Peyer's patch (tissue), 4 donors: ENCODE measurements around the gene TYMP. TPM values are rescaled to one million over a fixed set of nuclear protein-coding genes. Genes with fewer than 3 reads are reported as not detected.

Experiments used
- DNase-seq, 3 donors: peaks; one replicate each; pipeline ENCODE4 v3.0.0-alpha.2; 2017 to 2019
- H3K27ac ChIP-seq, 4 donors: fragments of 200-600 bp; sonication (generic); one replicate each; pipeline ENCODE4 v1.5.1; 2016 to 2019
- H3K27me3 ChIP-seq, 2 donors: fragments of 200-600 bp; sonication (generic); one replicate each; pipeline ENCODE4 v1.5.1; 2019
- H3K36me3 ChIP-seq, 3 donors: fragments of 200-600 bp; sonication (generic); one replicate each; pipeline ENCODE4 v1.5.1; 2016 to 2019
- H3K4me1 ChIP-seq, 4 donors: fragments of 200-600 bp; sonication (generic); one replicate each; pipeline ENCODE4 v1.5.1; 2016 to 2019
- H3K4me3 ChIP-seq, 4 donors: fragments of 200-600 bp; sonication (generic); 1 replicate in 3 of 4; 2 replicates in 1 of 4; pipeline ENCODE4 v1.5.1; 2016 to 2019; ENCODE audit warnings: mild to moderate bottlenecking in 1 of 4
- H3K9me3 ChIP-seq, 4 donors: fragments of 200-600 bp; sonication (generic); one replicate each; pipeline ENCODE4 v1.5.1; 2016 to 2019; ENCODE audit warnings: mild to moderate bottlenecking in 1 of 4
- POLR2A ChIP-seq, 2 donors: fragments of 450-650 bp; IDR thresholded peaks; one replicate each; pipeline ENCODE4 v1.5.1; 2017; ENCODE audit warnings: antibody characterized with exemption in 2 of 2, mild to moderate bottlenecking in 2 of 2, moderate library complexity in 2 of 2
- total RNA-seq, 4 donors: library from RNA; depleted of rRNA; stranded (reverse); fragments of >200 nt; gene quantifications; one replicate each; pipeline ENCODE4 v1.1.0, GENCODE V29; 2016
- TF ChIP-seq, protein P1 (sequence below), 6 experiments: fragments of 450-650 bp in 4 of 6; fragments of 200-600 bp in 2 of 6; sonication (generic) in 1 of 6; IDR thresholded peaks; one replicate each; pipeline ENCODE4 v1.5.1; 2017 to 2019; ENCODE audit warnings: antibody characterized with exemption in 6 of 6, mild to moderate bottlenecking in 3 of 6, moderate library complexity in 1 of 6

The TYMP gene
- total RNA-seq, 4 donors from 2014 or later: 53.5 to 93.9 (median 88.3) TPM

DNA sequence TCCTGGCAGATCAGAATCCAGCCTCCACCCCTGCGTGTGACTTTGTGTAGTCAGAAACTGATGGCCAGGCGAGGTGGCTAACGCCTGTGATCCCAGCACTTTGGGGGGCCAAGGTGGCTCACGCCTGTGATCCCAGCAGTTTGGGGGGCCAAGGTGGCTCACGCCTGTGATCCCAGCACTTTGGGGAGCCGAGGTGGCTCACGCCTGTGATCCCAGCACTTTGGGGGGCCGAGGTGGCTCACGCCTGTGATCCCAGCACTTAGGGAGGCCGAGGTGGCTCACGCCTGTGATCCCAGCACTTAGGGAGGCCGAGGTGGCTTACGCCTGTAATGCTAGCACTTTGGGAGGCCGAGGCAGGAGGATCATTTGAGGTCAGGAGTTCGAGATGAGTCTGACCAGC lies 16.6 kb downstream of the TYMP start:
- no peak overlapping the region for H3K4me3 ChIP-seq
- H3K27ac ChIP-seq: no peak overlapping the region
- TF ChIP-seq, protein P1, sequence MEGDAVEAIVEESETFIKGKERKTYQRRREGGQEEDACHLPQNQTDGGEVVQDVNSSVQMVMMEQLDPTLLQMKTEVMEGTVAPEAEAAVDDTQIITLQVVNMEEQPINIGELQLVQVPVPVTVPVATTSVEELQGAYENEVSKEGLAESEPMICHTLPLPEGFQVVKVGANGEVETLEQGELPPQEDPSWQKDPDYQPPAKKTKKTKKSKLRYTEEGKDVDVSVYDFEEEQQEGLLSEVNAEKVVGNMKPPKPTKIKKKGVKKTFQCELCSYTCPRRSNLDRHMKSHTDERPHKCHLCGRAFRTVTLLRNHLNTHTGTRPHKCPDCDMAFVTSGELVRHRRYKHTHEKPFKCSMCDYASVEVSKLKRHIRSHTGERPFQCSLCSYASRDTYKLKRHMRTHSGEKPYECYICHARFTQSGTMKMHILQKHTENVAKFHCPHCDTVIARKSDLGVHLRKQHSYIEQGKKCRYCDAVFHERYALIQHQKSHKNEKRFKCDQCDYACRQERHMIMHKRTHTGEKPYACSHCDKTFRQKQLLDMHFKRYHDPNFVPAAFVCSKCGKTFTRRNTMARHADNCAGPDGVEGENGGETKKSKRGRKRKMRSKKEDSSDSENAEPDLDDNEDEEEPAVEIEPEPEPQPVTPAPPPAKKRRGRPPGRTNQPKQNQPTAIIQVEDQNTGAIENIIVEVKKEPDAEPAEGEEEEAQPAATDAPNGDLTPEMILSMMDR (IDR thresholded peaks at IDR 0.05): no peak
- TF ChIP-seq POLR2A (IDR thresholded peaks at IDR 0.05): no peak
- no peak for DNase-seq
- H3K36me3 ChIP-seq: peaks cover 0 to 24% (median 0%) of the 10 kb centered on the region in 3 donors
- no peaks in the 10 kb centered on the region for H3K9me3 ChIP-seq
- no peaks in the 10 kb centered on the region for H3K27me3 ChIP-seq
- peaks cover 0 to 12% (median 0%) of the 10 kb centered on the region in 4 donors for H3K4me1 ChIP-seq

DNA sequence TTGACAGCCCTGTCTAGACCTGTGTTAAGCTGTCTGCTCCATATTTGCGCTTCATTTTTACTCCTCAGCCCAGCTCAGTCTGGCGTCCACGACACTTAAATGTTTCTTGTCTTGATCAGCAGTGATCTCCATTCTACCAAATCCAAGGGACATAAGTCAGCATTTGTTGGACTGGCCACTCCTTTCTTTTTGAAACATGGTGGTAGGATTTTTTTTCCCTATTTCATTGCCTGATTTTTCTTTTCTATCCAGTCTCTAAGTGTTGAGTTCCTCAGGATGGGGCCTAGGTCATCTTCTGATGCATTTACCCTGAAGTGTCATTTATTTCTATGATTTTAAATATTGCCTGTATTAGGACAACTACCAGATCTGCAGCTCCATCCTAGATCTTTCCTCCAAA lies 20.9 kb downstream of the TYMP start:
- DNase-seq: no peak
- H3K4me3 ChIP-seq: peak overlapping the region in 3 of 4 donors; percentile 64 to 83 (median 81)
- peaks cover 0 to 25% (median 0%) of the 10 kb centered on the region in 3 donors for H3K36me3 ChIP-seq
- TF ChIP-seq, protein P1 (IDR thresholded peaks at IDR 0.05): no peak
- TF ChIP-seq POLR2A (IDR thresholded peaks at IDR 0.05): no peak
- no peaks in the 10 kb centered on the region for H3K9me3 ChIP-seq
- H3K27me3 ChIP-seq: no peaks in the 10 kb centered on the region
- peak overlapping the region; percentile 89 to 98 (median 93) for H3K27ac ChIP-seq
- peaks cover 0 to 35% (median 8%) of the 10 kb centered on the region in 4 donors for H3K4me1 ChIP-seq

DNA sequence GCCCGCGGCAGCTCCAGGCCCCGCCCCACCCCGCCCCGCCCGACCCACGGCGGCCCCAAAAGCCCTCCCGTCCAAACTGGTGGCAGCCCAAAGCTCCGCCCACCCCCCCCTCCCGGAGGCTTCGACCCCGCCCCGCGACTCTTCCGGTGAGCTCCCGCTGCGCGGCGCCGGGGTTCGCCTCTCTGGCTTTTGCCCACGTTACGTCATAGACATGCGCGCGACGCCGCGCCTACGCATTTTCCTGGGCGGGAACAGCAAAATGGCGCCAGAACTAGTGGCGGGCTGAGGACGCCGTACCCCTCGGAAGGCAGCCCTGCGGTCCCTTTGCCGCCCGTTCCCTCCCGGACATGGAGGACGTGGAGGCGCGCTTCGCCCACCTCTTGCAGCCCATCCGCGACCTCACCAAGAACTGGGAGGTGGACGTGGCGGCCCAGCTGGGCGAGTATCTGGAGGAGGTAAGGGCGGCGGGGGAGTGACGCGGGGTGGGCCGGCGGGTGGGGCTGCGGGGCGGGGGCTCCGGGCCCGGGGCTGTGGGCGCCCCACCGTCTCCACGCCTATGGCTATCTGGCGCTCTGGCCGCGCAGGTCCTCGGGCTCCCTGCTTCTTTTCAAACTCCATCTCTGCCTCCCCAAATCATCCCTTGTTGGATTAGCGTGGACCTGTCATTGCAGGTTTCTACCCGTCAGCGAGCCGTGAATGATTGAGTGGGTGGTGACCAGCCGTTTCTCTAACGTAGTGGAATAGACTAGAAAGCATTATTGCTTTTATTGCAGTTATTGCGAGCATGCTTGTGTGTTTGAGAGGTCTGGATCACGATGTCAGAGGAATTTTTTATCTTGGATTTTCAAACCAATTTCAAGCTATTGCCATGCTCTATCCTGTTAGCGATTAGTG lies 21.6 kb downstream of the TYMP start, which contains the start of gene NCAPH2:
Gene NCAPH2, plus strand, starts transcription at position 234 of the 894 bp plus-strand sequence. Its CDS starts 114 bp downstream, at position 348.
- no peaks in the 10 kb centered on the region for H3K27me3 ChIP-seq
- TF ChIP-seq, protein P1 (IDR thresholded peaks at IDR 0.05): peak in 2 of 6 experiments; percentile 14 to 23
- peak; percentile 62 to 78 for TF ChIP-seq POLR2A (IDR thresholded peaks at IDR 0.05)
- H3K4me1 ChIP-seq: peaks cover 0 to 35% (median 8%) of the 10 kb centered on the region in 4 donors
- peaks cover 0 to 31% (median 0%) of the 10 kb centered on the region in 3 donors for H3K36me3 ChIP-seq
- peak within 1 kb of the TSS; percentile 70 to 100 (median 91) for H3K4me3 ChIP-seq
- peak within 1 kb of the TSS; percentile 93 to 98 (median 94) for H3K27ac ChIP-seq
- no peaks in the 10 kb centered on the region for H3K9me3 ChIP-seq
- peak in 2 of 3 donors; percentile 94 to 98 for DNase-seq

DNA sequence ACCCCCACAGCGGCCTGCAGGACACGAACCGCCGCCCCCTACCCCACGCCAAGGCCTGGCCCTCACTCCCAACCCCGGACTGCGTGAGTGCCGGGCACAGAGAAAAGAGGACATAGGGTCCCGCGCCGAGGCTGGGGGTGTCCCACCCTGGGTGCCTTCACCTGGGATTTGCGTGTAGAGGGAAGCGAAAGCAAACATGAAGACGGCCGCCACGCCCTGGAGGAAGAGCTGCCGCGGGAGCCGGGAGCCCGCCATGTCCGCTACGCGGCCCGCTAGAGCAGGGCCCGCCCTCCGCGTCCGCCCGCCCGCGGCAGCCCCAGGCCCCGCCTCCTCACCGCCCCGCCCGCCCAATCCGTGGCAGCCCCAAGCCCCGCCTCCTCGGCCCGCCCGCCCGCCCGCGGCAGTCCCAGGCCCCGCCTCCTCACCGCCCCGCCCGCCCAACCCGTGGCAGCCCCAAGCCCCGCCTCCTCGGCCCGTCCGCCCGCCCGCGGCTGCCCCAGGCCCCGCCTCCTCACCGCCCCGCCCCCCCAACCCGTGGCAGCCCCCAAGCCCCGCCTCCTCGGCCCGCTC lies 22.3 kb downstream of the TYMP start, which contains the start of gene LMF2:
Gene LMF2, minus strand, starts transcription at position 282 of the 570 bp plus-strand sequence. Its CDS starts 27 bp downstream, at position 255.
- Histone ChIP-seq H3K36me3 (peaks cover 0 to 38% (median 0%) of the 10 kb centered on the region in 3 donors), H3K27me3 (no peaks in the 10 kb centered on the region), H3K4me1 (peaks cover 0 to 35% (median 8%) of the 10 kb centered on the region in 4 donors), H3K9me3 (no peaks in the 10 kb centered on the region), H3K4me3 (peak within 1 kb of the TSS; percentile 70 to 100 (median 91)), H3K27ac (peak within 1 kb of the TSS; percentile 93 to 98 (median 94))
- TF ChIP-seq, protein P1 (IDR thresholded peaks at IDR 0.05): peak in 2 of 6 experiments; percentile 10 to 13
- TF ChIP-seq POLR2A (IDR thresholded peaks at IDR 0.05): peak; percentile 47 to 56
- DNase-seq: peak; percentile 90 to 99 (median 96)

DNA sequence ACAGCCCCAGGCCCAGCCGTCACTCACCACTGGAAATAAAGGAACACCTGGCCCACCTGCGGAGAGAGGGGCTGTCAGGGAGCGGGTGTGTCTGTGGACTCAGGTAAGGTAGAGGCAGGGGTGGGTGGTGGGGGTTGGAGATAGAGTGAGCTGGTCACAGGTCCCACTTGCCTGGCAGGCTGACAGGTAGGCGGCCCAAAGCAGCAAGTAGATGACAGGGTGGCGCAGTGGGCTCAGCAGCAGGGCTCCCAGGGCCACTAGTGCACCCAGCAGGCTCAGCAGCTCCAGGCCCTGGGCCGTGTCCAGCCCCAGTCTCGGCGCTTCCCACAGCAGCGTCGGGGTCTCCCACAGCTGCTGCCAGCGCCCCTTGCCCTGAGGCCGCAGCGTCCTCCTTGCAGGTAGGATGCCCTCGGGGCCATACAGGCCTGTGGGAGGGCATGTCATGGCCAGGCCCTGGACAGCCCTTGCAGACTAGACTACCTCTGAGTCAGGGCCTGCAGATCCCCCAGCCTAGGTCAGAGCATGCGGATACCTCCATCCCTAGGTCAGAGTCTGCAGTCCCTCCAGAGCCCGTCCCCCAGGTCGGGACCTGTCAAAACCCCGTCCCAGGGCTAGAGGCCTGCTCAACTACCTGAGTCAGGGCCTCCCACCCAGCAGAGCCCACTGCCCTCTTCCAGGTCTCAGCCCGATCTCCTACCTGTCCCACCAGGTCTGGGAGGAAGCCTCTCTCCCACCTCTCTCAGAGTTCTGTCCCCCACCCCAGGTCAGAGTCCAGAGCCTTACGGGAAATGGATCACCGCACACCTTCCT lies 23.0 kb downstream of the TYMP start:
- DNase-seq: no peak
- Histone ChIP-seq H3K27ac (peak overlapping the region; percentile 76 to 98 (median 93)), H3K4me3 (peak overlapping the region; percentile 67 to 100 (median 90)), H3K27me3 (no peaks in the 10 kb centered on the region), H3K4me1 (peaks cover 0 to 35% (median 8%) of the 10 kb centered on the region in 4 donors), H3K36me3 (peaks cover 0 to 44% (median 0%) of the 10 kb centered on the region in 3 donors), H3K9me3 (no peaks in the 10 kb centered on the region)
- TF ChIP-seq POLR2A (IDR thresholded peaks at IDR 0.05): no peak
- TF ChIP-seq, protein P1 (IDR thresholded peaks at IDR 0.05): no peak
